NCI-H2196 (cell line): Measurements from ENCODE around the gene ST6GALNAC3.

Source experiments
- DNase-seq: peaks from one replicate; lab custom pipeline; 2025; ENCODE audit not compliant: unreplicated experiment; lab: John Stamatoyannopoulos, UW

Gene ST6GALNAC3

DNA sequence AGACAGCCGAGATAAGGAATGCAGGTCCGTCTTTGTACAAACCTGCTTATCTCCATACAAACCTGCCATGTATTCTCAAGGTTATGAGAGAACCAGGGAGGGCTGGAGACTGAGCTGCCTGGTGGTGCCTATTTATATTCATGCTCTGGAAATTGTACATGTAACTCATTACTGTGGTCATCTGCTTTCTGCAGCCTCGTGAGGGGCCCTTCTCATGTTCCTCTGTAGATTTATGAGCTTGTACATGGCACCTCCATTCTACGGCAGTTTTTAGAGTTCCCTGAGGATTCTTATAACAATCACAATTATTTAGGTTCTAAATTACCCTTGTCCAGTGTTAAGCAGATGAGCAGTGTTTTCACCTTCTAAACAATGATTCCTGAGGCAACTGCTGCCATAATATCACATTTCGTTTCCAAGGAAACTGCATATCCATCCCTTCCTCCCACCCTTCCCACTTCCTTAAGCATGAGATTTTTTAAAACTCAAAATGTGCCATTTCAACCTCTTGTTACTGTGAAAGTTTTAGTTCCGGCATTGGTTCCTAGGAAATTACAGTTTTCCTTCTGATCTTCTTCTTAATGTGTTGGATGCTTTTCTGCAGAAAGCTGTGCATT lies 112.1 kb downstream of the ST6GALNAC3 start:
- DNase-seq = no peak

DNA sequence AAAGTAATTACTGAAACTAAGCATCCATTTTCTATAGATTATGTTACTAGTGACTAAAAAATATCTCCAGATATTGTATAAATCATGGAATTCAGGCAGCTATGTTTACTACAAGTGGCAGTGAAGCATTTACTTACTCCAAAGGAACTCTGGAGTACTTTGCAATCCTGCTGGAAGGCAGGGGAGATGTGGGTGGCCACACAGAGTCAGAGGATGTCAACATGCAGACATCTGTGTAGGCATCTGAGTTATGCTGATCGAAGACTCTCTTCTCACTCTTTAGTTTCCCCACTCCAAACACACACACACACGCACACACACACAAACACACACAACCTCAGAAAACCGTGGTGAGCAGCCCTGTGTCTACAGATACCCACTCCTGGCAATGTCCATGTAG lies 112.9 kb downstream of the ST6GALNAC3 start:
- no peak for DNase-seq

DNA sequence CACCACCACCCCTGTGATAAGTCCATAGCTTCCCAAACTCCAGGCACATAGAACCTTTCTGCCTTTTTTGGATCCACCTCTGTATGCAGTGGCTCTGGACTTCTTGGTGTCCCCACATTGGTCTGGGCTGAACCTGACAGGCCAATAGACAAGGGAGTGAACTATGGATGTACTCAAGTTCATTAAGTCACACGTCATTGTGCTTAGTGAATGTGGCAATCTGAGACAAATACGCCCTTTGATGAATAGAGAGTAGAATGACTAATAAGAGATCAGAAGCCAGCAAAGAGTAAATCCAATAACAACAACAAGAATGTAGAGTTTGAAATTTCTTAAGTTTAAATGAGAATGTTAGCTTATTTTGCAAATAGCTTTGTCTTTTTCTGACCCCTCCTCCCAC lies 114.8 kb downstream of the ST6GALNAC3 start:
- no peak for DNase-seq

DNA sequence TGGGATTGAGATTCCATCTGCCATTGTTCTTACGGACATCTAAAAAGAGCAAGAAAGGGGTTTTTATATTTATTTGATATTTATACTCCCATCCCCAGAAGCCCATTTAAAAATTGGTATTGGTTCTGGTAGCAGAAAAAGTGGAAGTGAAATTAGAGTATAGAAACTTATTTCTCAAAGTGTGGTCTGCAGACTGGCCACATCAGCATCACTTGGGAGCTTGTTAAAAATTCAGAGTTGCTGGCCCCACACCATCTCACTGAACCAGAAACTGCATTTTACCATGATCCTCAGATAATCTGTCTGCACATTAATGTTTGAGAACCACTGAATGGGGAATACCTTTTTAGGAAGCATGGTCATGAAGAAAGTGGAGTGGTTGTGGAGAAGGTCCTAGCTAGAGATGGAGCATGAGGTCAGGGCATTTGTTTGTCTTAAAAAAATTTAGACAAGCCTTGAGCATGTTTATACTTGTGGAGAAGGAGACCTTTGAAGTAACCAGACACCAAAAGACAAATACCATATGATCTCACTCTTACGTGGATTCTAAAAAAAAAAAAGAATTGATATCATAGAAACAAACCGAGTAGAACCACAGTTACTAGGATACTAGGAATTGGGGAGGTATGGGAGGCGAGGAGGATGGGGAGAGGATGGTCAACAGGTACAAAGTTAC lies 116.3 kb downstream of the ST6GALNAC3 start:
- no peak for DNase-seq

DNA sequence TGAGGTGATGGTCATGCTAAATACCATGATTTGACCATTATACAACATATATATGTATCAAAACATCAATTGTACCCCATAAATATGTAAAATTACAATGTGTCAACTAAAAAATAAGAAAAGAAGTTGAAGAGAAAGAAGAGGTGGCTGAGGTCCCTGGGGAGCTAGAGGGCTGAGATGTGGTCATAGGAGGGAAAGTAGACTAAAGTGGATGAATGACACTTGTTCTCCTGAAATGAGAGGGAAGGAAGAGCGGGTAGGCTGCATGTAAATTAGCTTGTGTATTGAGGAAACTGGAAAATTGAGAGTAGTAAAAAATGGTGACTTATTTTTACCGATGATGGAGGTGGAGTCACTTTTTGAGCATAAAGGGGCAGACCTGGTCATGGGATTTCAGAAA lies 117.0 kb downstream of the ST6GALNAC3 start:
- no peak for DNase-seq

DNA sequence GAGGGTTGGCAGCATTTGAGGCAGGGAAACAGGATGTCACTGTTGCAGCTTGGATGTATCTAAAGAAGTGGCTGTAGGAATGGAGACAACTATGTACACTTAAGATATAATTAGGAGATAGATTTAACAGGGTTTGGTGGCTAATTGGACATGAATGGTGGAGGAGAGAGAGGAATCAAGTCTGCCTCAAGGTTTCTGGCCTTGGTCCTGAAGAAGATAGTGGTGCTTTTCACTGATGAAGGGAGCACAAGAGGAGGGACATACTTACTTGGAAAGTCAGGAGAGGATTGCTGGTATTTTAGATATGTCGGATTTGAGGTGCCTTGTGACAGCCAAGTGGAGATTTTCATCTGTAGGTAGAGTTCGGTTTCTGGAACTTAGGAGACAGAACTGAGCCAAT lies 123.9 kb downstream of the ST6GALNAC3 start:
- DNase-seq = no peak

DNA sequence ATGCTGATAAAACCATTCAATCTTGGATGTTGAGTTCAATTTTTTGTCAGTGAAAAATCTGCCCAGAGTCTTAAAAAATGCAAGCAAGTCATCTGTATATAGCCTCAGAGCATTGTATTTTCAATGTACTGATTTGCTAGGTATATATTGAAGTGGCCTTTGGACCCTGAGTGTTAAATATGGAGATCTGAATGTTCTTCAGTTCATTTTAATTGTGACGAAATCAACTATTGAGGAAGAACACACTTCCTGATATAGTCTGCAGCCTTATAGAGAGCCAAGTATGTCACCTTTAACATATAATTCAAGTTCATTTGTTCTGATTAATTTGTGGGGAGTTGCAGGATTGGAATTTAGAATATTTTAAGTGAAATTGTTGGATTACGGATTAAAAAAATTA lies 128.1 kb downstream of the ST6GALNAC3 start:
- no peak for DNase-seq

DNA sequence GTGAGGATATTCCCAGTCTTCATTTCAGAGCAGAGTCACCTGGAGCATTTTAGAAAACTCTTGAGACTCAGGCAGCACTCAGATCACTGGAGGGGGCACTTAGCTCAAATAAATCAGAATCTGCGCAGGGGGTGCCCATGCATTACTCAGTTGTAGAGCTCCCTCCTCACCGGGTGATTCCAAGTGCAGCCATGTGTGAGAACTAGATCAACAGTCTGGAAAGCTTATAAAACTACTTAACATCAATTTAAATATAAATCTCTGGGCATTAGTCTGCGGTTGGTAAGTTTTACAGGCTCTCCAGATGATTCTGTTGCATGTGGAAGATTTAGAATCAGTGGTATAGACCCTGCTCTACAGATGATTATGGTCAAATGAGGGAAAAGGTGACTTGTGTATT lies 128.6 kb downstream of the ST6GALNAC3 start:
- DNase-seq = no peak

DNA sequence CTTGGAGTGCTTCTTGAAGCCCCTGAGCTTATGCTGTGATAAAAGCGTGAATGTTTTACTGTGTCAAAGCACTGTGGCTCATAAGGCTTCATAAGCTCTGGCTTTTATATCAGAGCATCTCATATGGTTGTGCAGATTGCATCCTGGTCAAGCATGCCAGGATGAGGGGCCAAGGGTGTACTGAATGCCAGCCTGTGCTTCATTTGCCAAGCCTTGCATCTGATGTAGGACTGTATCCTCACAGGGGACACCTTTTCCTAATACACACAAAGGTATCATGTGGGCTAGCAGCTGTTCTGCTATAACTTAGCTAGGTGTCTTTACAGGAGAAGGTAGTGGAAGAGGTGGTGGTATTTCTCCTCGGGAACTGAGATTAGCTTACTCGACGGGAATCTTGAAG lies 134.7 kb downstream of the ST6GALNAC3 start:
- DNase-seq = no peak

DNA sequence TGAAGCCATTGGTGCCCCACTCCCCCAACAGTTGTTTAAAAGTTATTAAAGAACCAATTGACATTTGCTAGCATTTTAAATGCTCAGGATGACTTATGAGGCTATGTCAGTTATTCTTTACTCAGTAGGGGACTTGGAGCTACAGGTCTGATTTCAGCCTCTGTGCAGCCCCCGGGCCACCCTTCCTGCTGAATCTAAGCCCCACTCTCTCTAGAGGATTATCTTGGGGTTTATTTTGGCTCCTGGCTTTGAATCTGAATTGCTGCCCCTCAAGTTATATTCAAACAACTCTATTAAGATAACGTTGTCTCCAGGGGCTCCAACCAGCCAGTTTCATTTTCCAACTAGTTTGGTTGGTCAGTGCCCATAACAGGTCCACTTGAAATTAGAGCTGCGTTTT lies 135.1 kb downstream of the ST6GALNAC3 start:
- no peak for DNase-seq

DNA sequence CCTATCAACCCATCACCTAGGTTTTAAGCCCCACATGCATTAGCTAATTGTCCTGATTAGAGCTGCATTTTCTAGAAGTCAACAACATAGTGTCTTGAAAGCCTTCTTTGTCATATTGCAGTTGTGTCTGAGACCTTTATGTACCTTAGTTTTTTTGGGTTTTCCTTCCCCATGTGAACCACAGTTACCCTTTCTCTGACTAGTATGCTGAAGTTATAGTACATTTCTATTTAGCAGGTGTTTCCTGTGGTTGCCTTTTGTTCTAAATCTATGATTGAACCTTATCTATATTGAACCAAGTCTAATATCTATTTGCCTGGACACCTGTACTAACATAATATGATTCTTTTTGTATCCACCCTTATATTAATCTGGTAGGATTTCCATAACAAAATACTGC lies 135.6 kb downstream of the ST6GALNAC3 start:
- DNase-seq = no peak

DNA sequence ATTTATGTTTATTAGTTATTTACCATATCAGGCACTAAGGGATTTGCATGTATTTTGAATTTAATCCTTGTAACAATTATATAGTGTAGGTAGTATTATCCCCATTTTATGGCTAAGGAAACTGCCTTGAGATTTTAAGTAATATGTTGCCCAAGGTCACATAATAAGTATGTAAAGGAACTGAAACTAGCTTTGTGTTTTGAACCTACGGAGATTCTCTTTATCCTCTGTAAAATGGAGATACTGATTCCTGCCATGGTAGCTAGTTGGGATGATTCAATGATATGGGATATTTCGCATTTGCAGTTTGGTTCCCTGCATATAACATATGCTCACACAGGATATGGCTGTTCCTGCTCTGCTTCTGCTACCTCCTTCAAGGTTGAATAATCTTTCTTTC lies 144.3 kb downstream of the ST6GALNAC3 start:
- no peak for DNase-seq

DNA sequence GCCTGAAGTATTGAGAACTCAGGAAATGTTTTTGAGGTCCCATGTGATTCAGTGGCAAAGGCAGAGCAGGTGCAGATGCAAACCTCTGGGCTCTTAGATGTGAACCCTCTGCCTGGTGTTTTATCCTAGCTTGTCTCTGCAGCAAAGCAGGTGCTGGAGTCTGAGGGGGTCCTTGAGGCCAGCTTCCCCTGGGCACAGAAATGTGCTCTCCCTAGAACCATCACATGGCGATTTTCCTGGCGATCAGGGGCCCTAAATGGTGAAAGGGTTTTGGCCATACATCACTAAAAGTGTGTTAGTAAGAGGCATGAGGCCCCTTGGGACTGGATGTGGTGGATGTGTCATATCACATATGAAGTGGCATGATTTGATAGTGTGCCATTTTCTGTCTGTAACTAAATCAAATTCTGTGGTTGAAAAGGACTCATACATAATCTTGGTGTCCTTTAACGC lies 144.8 kb downstream of the ST6GALNAC3 start:
- no peak for DNase-seq

DNA sequence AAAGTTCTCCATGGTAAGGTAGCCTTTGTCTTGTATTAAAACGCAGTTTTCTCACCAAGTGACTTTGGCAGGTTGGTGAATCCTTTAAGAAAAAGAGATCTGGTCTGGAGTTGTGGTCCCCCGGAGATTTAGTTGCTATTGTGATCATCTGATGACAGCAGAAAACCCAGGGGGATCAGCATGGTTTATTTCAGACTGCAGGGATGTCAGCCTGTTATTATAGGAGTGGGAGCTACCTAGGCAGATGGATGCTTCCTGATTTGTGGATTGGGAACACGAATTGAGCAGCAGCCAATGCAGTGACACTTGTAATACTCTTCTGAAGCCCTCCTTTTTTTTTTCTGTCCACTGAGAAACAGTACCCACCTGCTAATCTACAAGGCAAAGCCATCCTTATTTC lies 150.2 kb downstream of the ST6GALNAC3 start:
- no peak for DNase-seq

DNA sequence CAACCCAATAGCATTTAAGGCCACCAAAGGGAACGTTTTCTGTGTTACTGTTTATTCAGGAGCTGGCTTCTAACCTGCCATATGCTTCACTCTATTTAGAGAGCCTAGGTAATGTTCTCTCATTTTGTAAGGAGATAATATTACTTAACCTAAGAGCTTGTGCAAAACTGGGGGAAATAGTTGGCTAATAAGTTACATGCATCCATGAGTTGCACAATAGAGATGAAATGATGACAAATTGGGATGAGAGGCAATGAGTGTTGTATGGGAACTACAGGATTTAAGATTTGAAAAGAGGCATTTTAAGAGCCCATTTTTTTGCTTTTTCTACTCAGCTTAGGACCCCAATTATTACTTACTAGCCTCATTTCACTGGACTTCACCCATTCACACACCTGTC lies 151.0 kb downstream of the ST6GALNAC3 start:
- DNase-seq = no peak

DNA sequence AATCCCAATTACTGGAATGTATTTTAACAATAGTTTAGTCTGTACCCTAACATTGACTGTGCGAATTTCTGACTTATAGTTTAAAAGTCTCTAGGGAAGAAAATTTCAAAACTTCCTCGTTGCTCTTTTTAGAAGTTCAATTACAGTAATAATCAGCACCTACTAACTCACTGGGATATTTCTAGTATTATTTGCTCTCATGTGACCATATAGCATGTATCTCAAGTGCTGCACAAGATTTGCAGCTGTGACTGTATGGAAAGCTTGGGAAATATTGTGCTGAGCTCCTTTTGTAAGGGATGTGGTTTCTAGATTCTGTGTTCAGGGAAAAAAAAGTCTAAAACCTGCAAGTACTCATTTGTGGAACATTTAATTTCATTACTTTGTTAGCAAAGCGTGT lies 153.1 kb downstream of the ST6GALNAC3 start:
- DNase-seq = no peak

DNA sequence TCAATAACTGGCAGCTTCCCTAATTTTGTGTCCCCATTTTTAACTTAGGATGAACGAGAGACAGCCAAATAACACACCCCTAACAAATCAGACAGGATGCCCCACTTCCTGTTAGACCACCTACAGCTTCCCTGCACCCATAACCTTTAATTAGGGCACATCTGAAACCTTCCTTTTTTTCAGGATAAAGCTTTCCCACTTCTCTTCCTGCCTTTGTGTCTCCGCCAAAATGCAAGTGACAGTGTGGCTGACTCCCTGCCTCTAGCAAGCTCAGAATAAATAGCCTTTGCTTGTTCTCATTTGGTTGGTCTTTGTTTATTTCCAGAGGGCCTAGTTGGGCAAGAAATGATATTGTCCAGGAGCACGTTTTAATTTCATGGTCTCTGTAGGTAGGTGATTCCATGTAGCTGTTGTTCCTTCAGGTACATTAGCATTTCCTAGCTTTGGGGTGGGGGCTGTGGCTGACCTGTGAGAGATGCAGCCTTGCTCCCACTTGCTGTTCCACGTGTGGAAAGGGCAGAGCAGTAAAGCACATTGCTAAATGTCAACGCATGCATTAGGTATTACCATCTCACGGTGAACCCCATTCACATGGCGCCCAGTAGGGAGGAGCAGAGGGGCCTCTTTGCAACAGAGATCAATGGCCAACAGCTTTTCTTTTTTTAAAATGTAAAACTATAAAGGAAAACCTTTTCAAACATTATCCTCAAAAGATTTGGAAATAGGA lies 154.9 kb downstream of the ST6GALNAC3 start:
- DNase-seq = no peak

DNA sequence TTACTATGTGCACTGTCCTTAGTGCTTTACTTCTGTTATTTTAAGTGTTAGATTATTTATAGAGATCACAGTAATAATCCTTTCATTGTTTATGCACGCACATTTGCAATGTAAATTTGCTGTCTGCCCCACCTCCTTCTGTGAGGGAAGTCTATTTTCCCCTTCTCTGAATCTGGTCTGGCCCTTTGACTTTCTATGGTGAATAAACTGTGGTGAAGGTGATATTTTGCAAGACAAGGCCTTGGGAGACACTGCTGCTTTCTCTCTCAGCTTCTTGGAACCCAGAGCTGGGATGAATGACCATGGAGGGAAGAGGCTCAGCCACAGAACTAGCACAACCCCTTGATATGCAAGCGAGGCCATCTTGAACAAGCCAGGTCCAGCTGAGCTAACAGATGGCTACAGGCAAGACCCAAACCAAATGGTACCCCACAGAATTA lies 156.3 kb downstream of the ST6GALNAC3 start:
- DNase-seq = no peak

DNA sequence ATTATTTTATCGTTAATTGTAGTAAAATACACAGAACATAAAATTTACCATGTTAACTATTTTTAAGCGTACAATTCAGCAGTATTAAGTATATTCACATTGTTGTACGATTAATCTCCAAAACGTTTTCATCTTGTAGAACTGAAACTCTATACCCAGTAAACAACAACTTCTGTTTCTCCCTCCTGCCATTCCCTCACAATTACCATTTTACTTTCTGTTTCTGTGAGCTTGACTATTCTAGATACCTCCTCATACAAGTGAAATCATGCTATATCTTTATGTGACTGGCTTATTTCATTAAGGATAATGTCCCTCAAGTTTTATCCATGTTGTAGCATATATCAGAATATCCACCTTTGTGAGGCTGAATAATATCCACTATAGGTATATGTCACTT lies 156.8 kb downstream of the ST6GALNAC3 start:
- no peak for DNase-seq

DNA sequence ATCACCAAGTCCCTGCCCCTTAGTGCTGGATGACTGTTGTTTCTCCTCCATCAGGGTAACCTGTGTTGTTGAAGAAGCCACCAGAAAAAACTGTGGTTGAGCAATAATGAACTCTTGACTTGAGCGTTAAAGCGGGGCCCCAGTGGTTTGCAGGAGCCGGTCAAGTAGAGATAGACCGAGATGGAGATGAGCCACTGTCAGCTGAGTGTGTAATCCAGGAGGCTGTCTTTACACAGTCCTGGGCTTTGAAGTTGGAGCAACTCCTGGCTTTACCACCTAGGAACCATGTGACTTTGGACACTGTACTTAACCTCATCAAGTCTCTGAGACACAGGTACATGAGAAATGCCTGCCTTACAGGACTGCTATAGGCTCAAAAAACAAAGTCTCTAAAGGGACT lies 158.1 kb downstream of the ST6GALNAC3 start:
- DNase-seq = no peak

DNA sequence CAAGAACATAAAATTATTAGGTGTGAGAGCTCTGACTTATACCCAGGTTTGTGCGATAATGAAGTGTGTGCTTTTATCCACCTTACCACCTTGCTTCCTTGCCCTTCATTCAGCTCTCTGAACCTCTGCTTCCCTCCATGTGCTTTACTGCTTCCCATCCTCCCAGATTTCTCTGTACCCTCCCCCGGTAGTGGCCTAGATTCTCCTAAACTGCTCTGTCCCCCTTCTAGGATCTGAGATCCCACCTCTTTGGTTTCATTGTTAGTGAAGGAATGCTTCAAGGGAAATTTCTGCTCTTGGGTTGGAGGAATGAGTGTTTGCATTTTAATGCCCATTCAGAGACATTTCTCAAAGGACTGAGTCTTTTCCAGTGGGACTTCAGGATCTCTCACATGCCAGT lies 159.5 kb downstream of the ST6GALNAC3 start:
- DNase-seq = no peak

DNA sequence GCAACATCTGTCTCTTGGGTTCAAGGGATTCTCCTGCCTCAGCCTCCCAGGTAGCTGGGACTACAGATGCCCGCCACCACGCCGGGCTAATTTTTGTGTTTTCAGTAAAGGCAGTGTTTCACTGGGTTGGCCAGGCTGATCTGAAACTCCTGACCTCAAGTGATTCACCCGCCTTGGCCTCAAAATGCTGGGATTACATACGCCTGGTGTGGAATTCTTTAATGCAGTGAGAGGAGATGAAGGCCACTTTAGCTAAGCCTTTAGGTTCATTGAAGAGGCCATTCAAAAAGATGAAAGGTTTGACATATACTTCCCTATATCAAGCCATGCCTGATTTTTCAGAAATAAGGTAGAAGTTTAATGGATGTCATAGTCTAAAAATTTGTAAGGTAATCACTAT lies 162.7 kb downstream of the ST6GALNAC3 start:
- DNase-seq = no peak
